Measurements from ENCODE around the gene CHD6. TPM values are rescaled to one million over a fixed set of nuclear protein-coding genes. Genes with fewer than 3 reads are reported as not detected.

The CHD6 gene
- total and polyA plus RNA-seq, 4 donors, result 3.3 to 23.4 (median 18.2) TPM

- Histone ChIP-seq H3K9ac (ENCODE audit: low read depth in 1 of 2, low read length in 2 of 2) (no peak overlapping the region), H3K9me3 (ENCODE audit: control insufficient read depth in 4 of 4, low read length in 3 of 4) (peaks cover 2 to 35% (median 16%) of the 10 kb centered on the region in 4 donors), H3K36me3 (ENCODE audit: control insufficient read depth in 4 of 4, insufficient read depth in 3 of 4, low read depth in 1 of 4, low read length in 3 of 4) (peaks cover 0 to 3% (median 0%) of the 10 kb centered on the region in 4 donors), H3K4me1 (ENCODE audit: control insufficient read depth in 4 of 4, insufficient read depth in 4 of 4, low read length in 3 of 4) (no peaks in the 10 kb centered on the region), H3K27ac (ENCODE audit: low read depth in 1 of 2, low read length in 2 of 2) (no peak overlapping the region), H3K4me3 (ENCODE audit: low read depth in 1 of 3, low read length in 3 of 3) (no peak overlapping the region), H3K27me3 (ENCODE audit: control insufficient read depth in 4 of 4, insufficient read depth in 4 of 4, low read length in 3 of 4) (no peaks in the 10 kb centered on the region)
- no peak for TF ChIP-seq HNF4G (IDR thresholded peaks at IDR 0.05)
- TF ChIP-seq REST (IDR thresholded peaks at IDR 0.05), result no peak
- no peak for TF ChIP-seq RXRA (IDR thresholded peaks at IDR 0.05)
- no peak for TF ChIP-seq YY1 (IDR thresholded peaks at IDR 0.05)
- no peak for TF ChIP-seq EGR1 (IDR thresholded peaks at IDR 0.05; ENCODE audit: low read depth in 2 of 2)
- no peak for TF ChIP-seq ATF3 (IDR thresholded peaks at IDR 0.05)
- no peak for TF ChIP-seq GABPA (IDR thresholded peaks at IDR 0.05 in 1 of 2, conservative IDR thresholded peaks at IDR 0.05 in 1 of 2)
- no peak for TF ChIP-seq CTCF (IDR thresholded peaks at IDR 0.05; ENCODE audit: low read depth, low read length, missing input control)
- no peak for TF ChIP-seq MAX (IDR thresholded peaks at IDR 0.05)
- no peak for TF ChIP-seq SP1 (IDR thresholded peaks at IDR 0.05)
- no peak for TF ChIP-seq FOXA2 (IDR thresholded peaks at IDR 0.05)
- no peak for TF ChIP-seq RAD21 (IDR thresholded peaks at IDR 0.05)
- TF ChIP-seq NR2F2 (IDR thresholded peaks at IDR 0.05), result no peak
- TF ChIP-seq HNF4A (conservative IDR thresholded peaks at IDR 0.05), result no peak
- no peak for DNase-seq (ENCODE audit: low spot score)
- 93% methylated on average over 4 of the region's 4 CpGs for WGBS
These were observed 16.4 kb downstream of the CHD6 start for GRCh38 chr20:41601742-41602141.

GRCh38 chr20:41600926-41601631 is 17.1 kb downstream of the CHD6 start:
- 97% methylated on average over 3 of the region's 3 CpGs for WGBS
- H3K9me3 ChIP-seq (ENCODE audit: control insufficient read depth in 4 of 4, low read length in 3 of 4), result peaks cover 2 to 35% (median 16%) of the 10 kb centered on the region in 4 donors
- TF ChIP-seq JUND (IDR thresholded peaks at IDR 0.05) (no peak), HNF4A (conservative IDR thresholded peaks at IDR 0.05) (no peak), NR2F2 (IDR thresholded peaks at IDR 0.05) (no peak), RXRA (IDR thresholded peaks at IDR 0.05) (no peak), MAX (IDR thresholded peaks at IDR 0.05) (no peak), HNF4G (IDR thresholded peaks at IDR 0.05) (no peak)
- H3K27me3 ChIP-seq (ENCODE audit: control insufficient read depth in 4 of 4, insufficient read depth in 4 of 4, low read length in 3 of 4), result no peaks in the 10 kb centered on the region
- no peak overlapping the region for H3K4me3 ChIP-seq (ENCODE audit: low read depth in 1 of 3, low read length in 3 of 3)
- peaks cover 0 to 3% (median 0%) of the 10 kb centered on the region in 4 donors for H3K36me3 ChIP-seq (ENCODE audit: control insufficient read depth in 4 of 4, insufficient read depth in 3 of 4, low read depth in 1 of 4, low read length in 3 of 4)
- no peaks in the 10 kb centered on the region for H3K4me1 ChIP-seq (ENCODE audit: control insufficient read depth in 4 of 4, insufficient read depth in 4 of 4, low read length in 3 of 4)
- no peak overlapping the region for H3K27ac ChIP-seq (ENCODE audit: low read depth in 1 of 2, low read length in 2 of 2)
- no peak for DNase-seq (ENCODE audit: low spot score)
- no peak overlapping the region for H3K9ac ChIP-seq (ENCODE audit: low read depth in 1 of 2, low read length in 2 of 2)

Measured in liver (tissue), 9 donors.